HCT116 (cell line): ENCODE data around the gene MFAP2. TPM values are rescaled to one million over a fixed set of nuclear protein-coding genes. Genes with fewer than 3 reads are reported as not detected.

ENCODE experiments used
- ATAC-seq: fragments of 200-7000 bp; cut with Tn5 transposase; 2 replicates; pipeline ENCODE4 v1.9.1; 2020; ENCODE audit warnings: mild to moderate bottlenecking, moderate library complexity
- BruUV-seq: library from RNA; stranded (reverse); fragments of 400-500 nt; replicated peaks from 2 replicates; lab custom pipeline; 2021; lab: Mats Ljungman, UMichigan
- CTCF ChIA-PET: fragments of 300-600 bp; sonication (Branson Sonifier 250); formaldehyde crosslinking; loops from one replicate; lab custom pipeline; 2021; ENCODE audit warnings: antibody characterized with exemption; lab: Charles Lee
- POLR2A ChIA-PET: fragments of 300-600, 350-600 bp; sonication (Branson Sonifier 250); formaldehyde crosslinking; loops from one replicate; lab custom pipeline; 2021; ENCODE audit warnings: antibody characterized with exemption; lab: Charles Lee
- RAD21 ChIA-PET, 2 experiments: fragments of 300-600 bp; sonication (Branson Sonifier 250); formaldehyde crosslinking; loops; one replicate each; lab custom pipeline; 2023; ENCODE audit warnings: low total read pairs in 2 of 2; ENCODE audit not compliant: uncharacterized antibody in 2 of 2, unreplicated experiment in 2 of 2, low non-redundant PET in 1 of 2; lab: Charles Lee
- DNase-seq: peaks from one replicate; pipeline ENCODE4 v3.0.0-alpha.2; 2010; ENCODE audit warnings: low read depth, low spot score
- H2AFZ ChIP-seq: fragments of 200-600 bp; shearing (Covaris generic), sonication (generic); 2 replicates; pipeline ENCODE4 v1.6.1; 2017; ENCODE audit warnings: low read depth, mixed run types, mixed read lengths, antibody characterized with exemption, low read length; ENCODE audit not compliant: poor library complexity, severe bottlenecking
- H3K27ac ChIP-seq: 2 replicates; pipeline ENCODE4 v1.5.1; 2012; ENCODE audit warnings: low read depth, low read length
- H3K27me3 ChIP-seq: fragments of 200-600 bp; sonication (generic); 2 replicates; pipeline ENCODE4 v1.6.1; 2016; ENCODE audit warnings: mixed run types, low read length, mixed read lengths; ENCODE audit not compliant: insufficient read depth
- H3K36me3 ChIP-seq, 2 experiments: fragments of 200-500 bp in 1 of 2; fragments of 200-600 bp in 1 of 2; sonication (Bioruptor generic) in 1 of 2; sonication (generic) in 1 of 2; 2 replicates each; pipeline versions ENCODE4 v1.5.1 to v1.6.1; 2014 to 2016; ENCODE audit warnings: low read length in 2 of 2, inconsistent platforms in 1 of 2, mixed read lengths in 1 of 2, mixed run types in 1 of 2; ENCODE audit not compliant: insufficient read depth in 2 of 2, control insufficient read depth in 1 of 2
- H3K4me1 ChIP-seq, 2 experiments: fragments of 200-600 bp in 1 of 2; sonication (generic) in 1 of 2; 2 replicates each; pipeline versions ENCODE4 v1.5.1 to v1.6.1; 2012 to 2017; ENCODE audit warnings: low read length in 2 of 2, inconsistent platforms in 1 of 2, mild to moderate bottlenecking in 1 of 2, mixed read lengths in 1 of 2, mixed run types in 1 of 2, moderate library complexity in 1 of 2; ENCODE audit not compliant: insufficient read depth in 2 of 2, control insufficient read depth in 1 of 2
- H3K4me2 ChIP-seq: fragments of 200-600 bp; sonication (generic); 2 replicates; pipeline ENCODE4 v1.6.1; 2017; ENCODE audit warnings: mixed run types, low read length, mixed read lengths
- H3K4me3 ChIP-seq, 2 experiments: fragments of 200-600 bp in 1 of 2; sonication (generic) in 1 of 2; replicated peaks in 1 of 2; 2 replicates each; pipeline ENCODE4 v1.5.1; 2011 to 2016; ENCODE audit warnings: low read length in 2 of 2, control low read depth in 1 of 2, low read depth in 1 of 2, mild to moderate bottlenecking in 1 of 2, mixed read lengths in 1 of 2, mixed run types in 1 of 2
- H3K79me2 ChIP-seq: fragments of 200-600 bp; sonication (generic); 2 replicates; pipeline ENCODE4 v1.6.1; 2017; ENCODE audit warnings: mild to moderate bottlenecking, mixed run types, low read length, moderate library complexity, mixed read lengths; ENCODE audit not compliant: insufficient read depth
- H3K9ac ChIP-seq: fragments of 200-600 bp; sonication (generic); 2 replicates; pipeline ENCODE4 v1.6.1; 2016; ENCODE audit warnings: low read length, mixed read lengths
- H3K9me2 ChIP-seq: fragments of 200-600 bp; sonication (generic), shearing (Covaris generic); 2 replicates; pipeline ENCODE4 v1.6.1; 2017; ENCODE audit warnings: mixed run types, mild to moderate bottlenecking, moderate library complexity; ENCODE audit not compliant: insufficient read depth
- H3K9me3 ChIP-seq, 2 experiments: fragments of 200-500 bp in 1 of 2; fragments of 200-600 bp in 1 of 2; sonication (Bioruptor generic) in 1 of 2; sonication (generic) in 1 of 2; 2 replicates each; pipeline ENCODE4 v1.6.1; 2014 to 2017; ENCODE audit warnings: low read length in 2 of 2, mixed read lengths in 2 of 2, inconsistent platforms in 1 of 2, low read depth in 1 of 2, mild to moderate bottlenecking in 1 of 2, mixed run types in 1 of 2, moderate library complexity in 1 of 2; ENCODE audit not compliant: control insufficient read depth in 1 of 2, insufficient read depth in 1 of 2
- H4K20me1 ChIP-seq: fragments of 200-600 bp; sonication (generic), shearing (Covaris generic); 2 replicates; pipeline ENCODE4 v1.6.1; 2017; ENCODE audit warnings: mixed run types, mild to moderate bottlenecking, moderate library complexity; ENCODE audit not compliant: insufficient read depth
- CEBPB ChIP-seq: IDR thresholded peaks from 2 replicates; pipeline ENCODE4 v1.6.1; 2012; ENCODE audit warnings: low read depth
- EGR1 ChIP-seq: IDR thresholded peaks from 2 replicates; pipeline ENCODE4 v1.6.1; 2012; ENCODE audit warnings: low read depth
- POLR2A ChIP-seq: IDR thresholded peaks from 2 replicates; pipeline ENCODE4 v1.7.0; 2011; ENCODE audit warnings: borderline replicate concordance; ENCODE audit not compliant: insufficient read depth, insufficient read length; ENCODE audit errors: extremely low read depth
- REST ChIP-seq: IDR thresholded peaks from 2 replicates; pipeline ENCODE4 v1.6.1; 2012; ENCODE audit warnings: low read depth
- SP1 ChIP-seq: IDR thresholded peaks from 2 replicates; pipeline ENCODE4 v1.6.1; 2012; ENCODE audit warnings: low read depth
- SRF ChIP-seq: IDR thresholded peaks from 2 replicates; pipeline ENCODE4 v1.6.1; 2012; ENCODE audit warnings: low read depth
- TCF7L2 ChIP-seq: IDR thresholded peaks from 2 replicates; pipeline ENCODE4 v1.7.0; 2011; ENCODE audit warnings: borderline replicate concordance, inconsistent platforms; ENCODE audit not compliant: insufficient read depth, insufficient read length; ENCODE audit errors: extremely low read depth
- intact Hi-C: fragments of 100-400 bp; cut with micrococcal nuclease; formaldehyde crosslinking; loops from 2 replicates; pipeline ENCODE4 v1.10.0; 2022
- total RNA-seq: library from RNA; stranded (reverse); gene quantifications from one replicate; pipeline ENCODE4 v1.2.1, GENCODE V29; 2021; ENCODE audit not compliant: unreplicated experiment

MFAP2 gene
- total RNA-seq, 1 experiment from 2014 or later: 63.1 TPM

- Histone ChIP-seq H3K27me3 (no peaks in the 10 kb centered on the region), H3K4me3 (no peak overlapping the region), H3K4me1 (peaks cover 5 to 16% of the 10 kb centered on the region in 2 experiments; a peak in 3 of 4 replicates), H3K36me3 (peaks cover 0 to 11% of the 10 kb centered on the region in 2 experiments; a peak in 2 of 4 replicates), H3K9me3 (no peaks in the 10 kb centered on the region), H3K27ac (no peak overlapping the region), H3K9me2 (no peaks in the 10 kb centered on the region), H3K79me2 (no peaks in the 10 kb centered on the region), H2AFZ (no peak overlapping the region), H3K9ac (no peak overlapping the region)
- ChIA-PET RAD21 (no interaction called here), POLR2A (no interaction called here), CTCF (no interaction called here)
- DNase-seq (no peak), ATAC-seq (no peak)
- intact Hi-C loops: no loop called here
- BruUV-seq: no TSS peak
- TF ChIP-seq POLR2A: no peak
- TF ChIP-seq SRF: no peak
- no peak for TF ChIP-seq REST
- TF ChIP-seq CEBPB: no peak
- no peak for TF ChIP-seq SP1
- TF ChIP-seq EGR1: no peak
- TF ChIP-seq TCF7L2: no peak
- TF ChIP-seq, all 23 proteins: peak for 0
- H4K20me1 ChIP-seq: no peaks in the 10 kb centered on the region
- H3K4me2 ChIP-seq: no peak overlapping the region
Measured at GRCh38 chr1:17005365-17005740, 24.9 kb upstream of the MFAP2 start.
